ENCODE measurements around the gene NT5C. TPM values are rescaled to one million over a fixed set of nuclear protein-coding genes. Genes with fewer than 3 reads are reported as not detected.

NT5C gene
- total RNA-seq, 6 experiments from 2014 or later: 10.5 to 35.1 (median 12.6) TPM

GRCh38 chr17:75110234-75110937, 21.2 kb downstream of the NT5C start:
- Histone ChIP-seq H3K4me1 (peaks cover 0 to 24% (median 5%) of the 10 kb centered on the region in 4 donors), H3K27me3 (no peaks in the 10 kb centered on the region), H3K4me3 (peak overlapping the region; percentile 81 to 90 (median 89)), H3K27ac (peak overlapping the region; percentile 50 to 77 (median 56)), H3K36me3 (no peaks in the 10 kb centered on the region), H3K9me3 (no peaks in the 10 kb centered on the region)
- TF ChIP-seq CTCF (IDR thresholded peaks at IDR 0.05): no peak
- TF ChIP-seq POLR2A (IDR thresholded peaks at IDR 0.05): no peak
- WGBS (ENCODE audit: insufficient coverage, low coverage, low lambda C conversion rate, missing lambda C conversion rate): 14% methylated on average over 37 of the region's 40 CpGs
- DNase-seq: no peak
- ATAC-seq: peak in 3 of 4 donors; percentile 2 to 18 (median 8)
- intact Hi-C loops (cut with DNase I): loop anchor here (10.0 kb wide), 2 partner anchors 46 to 94 kb away; partner anchors contain the start of gene NUP85 (in 1 of the 2)

- peaks cover 0 to 16% (median 5%) of the 10 kb centered on the region in 4 donors for H3K4me1 ChIP-seq
- TF ChIP-seq CTCF (IDR thresholded peaks at IDR 0.05): no peak
- peak; percentile 84 for TF ChIP-seq POLR2A (IDR thresholded peaks at IDR 0.05)
- intact Hi-C loops (cut with DNase I): loop anchor here (10.0 kb wide), 2 partner anchors 45 to 95 kb away; partner anchors contain the start of gene NUP85 (in 1 of the 2)
- peak within 1 kb of the TSS; percentile 81 to 90 (median 89) for H3K4me3 ChIP-seq
- no peaks in the 10 kb centered on the region for H3K9me3 ChIP-seq
- DNase-seq (peak; percentile 93 to 94 (median 94)), ATAC-seq (peak; percentile 85 to 90 (median 88))
- peak within 1 kb of the TSS; percentile 50 to 77 (median 56) for H3K27ac ChIP-seq
- no peaks in the 10 kb centered on the region for H3K36me3 ChIP-seq
- 0% methylated on average over 12 of the region's 68 CpGs for WGBS (ENCODE audit: insufficient coverage, low coverage, low lambda C conversion rate, missing lambda C conversion rate)
- H3K27me3 ChIP-seq: no peaks in the 10 kb centered on the region
Observed at GRCh38 chr17:75109407-75110233, 21.9 kb downstream of the NT5C start, which contains the start of gene ARMC7. TSS of gene ARMC7 (plus strand) at chr17:75109969. CDS start at chr17:75110289, 320 bp downstream.

GRCh38 chr17:75109046-75109406, 22.5 kb downstream of the NT5C start:
- no peak for ATAC-seq
- intact Hi-C loops (cut with DNase I): no loop called here
- TF ChIP-seq CTCF (IDR thresholded peaks at IDR 0.05) (no peak), POLR2A (IDR thresholded peaks at IDR 0.05) (no peak)
- Histone ChIP-seq H3K4me3 (peak overlapping the region; percentile 81 to 90 (median 89)), H3K36me3 (no peaks in the 10 kb centered on the region), H3K27ac (no peak overlapping the region), H3K9me3 (no peaks in the 10 kb centered on the region), H3K27me3 (no peaks in the 10 kb centered on the region), H3K4me1 (peaks cover 0 to 13% (median 5%) of the 10 kb centered on the region in 4 donors)
- WGBS (ENCODE audit: insufficient coverage, low coverage, low lambda C conversion rate, missing lambda C conversion rate): 35% methylated on average over 21 of the region's 22 CpGs
- DNase-seq: no peak

GRCh38 chr17:75108193-75108592, 23.3 kb downstream of the NT5C start:
- Histone ChIP-seq H3K9me3 (no peaks in the 10 kb centered on the region), H3K27me3 (no peaks in the 10 kb centered on the region), H3K4me3 (no peak overlapping the region), H3K27ac (no peak overlapping the region), H3K36me3 (no peaks in the 10 kb centered on the region), H3K4me1 (peaks cover 0 to 13% (median 3%) of the 10 kb centered on the region in 4 donors)
- 100% methylated on average over 2 of the region's 2 CpGs for WGBS (ENCODE audit: insufficient coverage, low coverage, low lambda C conversion rate, missing lambda C conversion rate)
- TF ChIP-seq CTCF (IDR thresholded peaks at IDR 0.05) (no peak), POLR2A (IDR thresholded peaks at IDR 0.05) (no peak)
- intact Hi-C loops (cut with DNase I): no loop called here
- ATAC-seq: no peak
- DNase-seq: no peak

Measured in right lobe of liver (tissue), 6 donors.